GM21447 (cell line): ENCODE data around the gene UGT2A3.
"Not testable (repeated sequence)": the region's sequence is repeated elsewhere in the genome, so short reads cannot be mapped to it uniquely, and the experiment has no call there.

Experiments used
- ATAC-seq: cut with Tn5 transposase; IDR thresholded peaks from one replicate; pipeline ENCODE4 v1.9.1; 2021; ENCODE audit not compliant: unreplicated experiment

The UGT2A3 gene

GRCh38 chr4:68951078-68951805 is at the start of gene UGT2A3:
Gene UGT2A3 (minus strand): TSS chr4:68951804. CDS start chr4:68951760, 44 bp downstream.
- no peak for ATAC-seq

- ATAC-seq: no peak
Observed at GRCh38 chr4:68997040-68997439, 45.4 kb upstream of the UGT2A3 start.

- no peak for ATAC-seq
Observed at GRCh38 chr4:68995292-68995691, 43.7 kb upstream of the UGT2A3 start.

- peak; percentile 91 for ATAC-seq
Observed at GRCh38 chr4:68987007-68987406, 35.4 kb upstream of the UGT2A3 start.

GRCh38 chr4:68985442-68985841 is 33.8 kb upstream of the UGT2A3 start:
- no peak for ATAC-seq

- ATAC-seq: no peak
Observed at GRCh38 chr4:68984947-68985346, 33.3 kb upstream of the UGT2A3 start.

- ATAC-seq: no peak
Observed at GRCh38 chr4:68963374-68963773, 11.8 kb upstream of the UGT2A3 start.

GRCh38 chr4:68962868-68963267 is 11.3 kb upstream of the UGT2A3 start:
- ATAC-seq: no peak

DNA sequence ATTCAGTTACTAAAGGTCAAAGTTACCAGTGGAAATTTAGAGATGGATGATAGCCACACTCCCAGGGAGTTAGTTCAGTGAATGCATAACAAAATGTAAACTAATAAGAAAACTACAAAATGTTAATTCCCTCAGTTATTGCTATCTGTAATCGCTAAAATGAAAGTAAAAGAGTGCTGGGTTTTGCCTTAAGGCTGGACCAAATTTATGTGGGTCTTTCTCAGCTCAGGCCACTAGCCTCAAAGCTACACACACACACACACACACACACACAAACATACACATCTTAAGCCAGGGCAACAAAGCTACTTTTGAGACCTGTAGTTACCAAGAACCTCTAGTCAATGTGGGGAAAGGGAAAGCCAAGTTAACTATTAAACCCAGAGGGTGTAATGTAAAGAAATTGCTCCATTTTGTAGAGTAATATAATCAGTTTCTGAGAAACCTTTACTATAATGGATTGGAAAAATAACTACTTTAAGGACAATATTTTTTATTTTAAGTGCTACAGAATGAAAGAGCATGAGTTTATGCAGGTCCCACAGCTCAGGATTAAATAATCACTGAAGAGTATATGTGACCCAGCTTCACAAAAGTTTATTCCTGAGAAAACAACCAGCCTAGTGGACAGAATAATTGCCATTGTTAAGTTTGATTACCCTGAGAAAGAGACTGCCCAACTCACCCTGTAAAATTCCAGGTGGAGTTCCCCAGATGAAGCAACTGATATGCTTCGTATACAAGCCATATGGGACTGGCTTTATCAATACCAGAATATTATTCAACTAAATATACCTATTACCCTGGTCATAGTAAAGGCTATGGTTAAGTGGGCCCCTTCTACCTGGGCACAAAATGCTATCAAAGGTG is 8.9 kb upstream of the UGT2A3 start:
- ATAC-seq: no peak

DNA sequence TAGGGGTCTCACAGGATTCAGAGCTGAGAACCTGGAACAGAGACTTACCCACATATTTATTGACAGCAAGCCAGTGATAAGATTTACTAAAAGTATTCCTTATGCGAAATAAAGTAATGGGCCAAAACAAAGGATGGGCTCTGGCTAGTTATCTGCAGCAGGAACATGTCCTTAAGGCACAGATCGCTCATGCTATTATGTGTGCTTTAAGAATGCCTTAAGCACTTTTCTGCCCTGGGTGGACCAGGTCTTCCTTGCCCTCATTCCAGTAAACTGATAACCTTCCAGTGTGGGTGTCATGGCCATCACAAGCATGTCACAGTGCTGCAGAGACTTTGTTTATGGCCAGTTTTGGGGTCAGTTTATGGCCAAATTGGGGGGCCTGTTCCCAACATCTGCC is 7.5 kb upstream of the UGT2A3 start:
- not testable (repeated sequence) for ATAC-seq

DNA sequence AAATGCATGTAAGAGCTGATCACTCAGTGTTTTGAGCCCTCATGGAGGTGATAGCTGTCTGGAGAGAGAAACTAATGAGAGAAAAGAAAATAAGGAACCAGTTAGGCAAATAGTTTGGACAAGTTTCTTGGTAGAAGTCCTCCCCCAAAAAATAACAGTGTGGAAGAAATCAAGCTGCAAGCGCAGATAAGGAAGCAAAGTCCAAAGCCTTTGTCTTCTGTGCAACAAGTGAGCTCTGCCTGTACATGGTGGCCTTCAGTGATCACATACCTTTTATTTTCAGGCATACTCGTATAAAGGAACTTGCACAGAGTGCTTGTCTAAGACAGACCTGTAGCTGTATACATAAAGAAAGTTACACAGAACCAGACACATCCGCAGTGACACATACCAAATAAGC is 2.5 kb upstream of the UGT2A3 start:
- no peak for ATAC-seq

DNA sequence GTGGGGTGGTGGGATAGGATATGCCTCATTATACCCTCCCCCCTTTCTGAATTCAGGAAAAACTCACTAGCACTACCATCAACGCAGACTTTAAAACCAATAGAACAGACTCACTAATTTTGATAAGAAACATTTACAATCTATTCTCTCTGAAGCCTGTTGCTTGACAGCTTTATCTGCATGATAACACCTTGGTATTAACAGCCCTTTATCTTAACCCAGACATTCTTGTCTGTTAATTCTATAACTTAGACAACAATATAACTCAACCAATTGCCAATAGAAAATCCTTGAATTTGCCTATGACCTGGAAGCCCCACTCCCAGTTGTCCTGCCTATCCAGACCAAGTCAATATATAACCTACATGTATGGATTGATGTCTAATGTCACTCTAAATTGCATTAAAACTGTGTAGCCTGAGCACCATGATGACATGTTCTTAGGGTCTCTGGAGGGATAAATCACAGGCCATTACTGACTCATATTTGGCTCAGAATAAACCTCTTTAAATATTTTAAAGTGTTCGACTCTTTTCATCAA is 1.5 kb upstream of the UGT2A3 start:
- ATAC-seq: no peak

DNA sequence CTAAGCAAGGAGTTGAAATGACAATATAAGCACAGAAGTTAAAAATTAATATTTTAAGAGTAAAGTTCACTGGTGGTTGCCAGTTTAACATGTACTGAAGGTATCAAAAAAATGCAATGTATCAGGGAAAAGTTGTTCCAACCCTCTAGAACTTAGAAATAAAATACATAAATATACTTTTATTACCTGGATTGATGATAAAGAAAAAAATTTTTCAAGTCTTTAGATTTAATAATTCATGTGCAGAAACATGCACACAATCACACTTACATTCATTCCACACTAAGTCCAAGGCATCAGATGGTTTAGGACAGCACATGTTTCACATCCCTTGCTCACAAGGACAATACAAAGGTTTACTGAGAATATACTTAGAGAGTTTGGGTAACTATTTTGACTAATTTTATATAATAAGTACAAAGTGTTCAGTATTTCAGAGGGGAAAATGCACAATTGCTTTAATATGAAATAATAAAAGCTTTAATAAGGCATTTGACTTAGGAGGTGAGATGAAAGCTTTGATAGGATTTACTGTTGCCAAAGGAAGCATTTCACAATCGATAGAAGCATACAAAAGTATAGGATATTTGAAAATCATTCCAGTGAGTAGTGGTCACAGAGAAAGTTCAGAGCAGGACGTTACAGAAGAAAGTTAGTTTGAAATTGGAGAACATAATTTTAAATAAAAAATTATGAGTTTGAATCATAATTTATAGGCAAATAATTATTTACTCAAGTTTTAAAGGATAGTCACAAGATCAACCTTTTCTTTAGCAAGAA is 392 bp upstream of the UGT2A3 start:
- no peak for ATAC-seq

DNA sequence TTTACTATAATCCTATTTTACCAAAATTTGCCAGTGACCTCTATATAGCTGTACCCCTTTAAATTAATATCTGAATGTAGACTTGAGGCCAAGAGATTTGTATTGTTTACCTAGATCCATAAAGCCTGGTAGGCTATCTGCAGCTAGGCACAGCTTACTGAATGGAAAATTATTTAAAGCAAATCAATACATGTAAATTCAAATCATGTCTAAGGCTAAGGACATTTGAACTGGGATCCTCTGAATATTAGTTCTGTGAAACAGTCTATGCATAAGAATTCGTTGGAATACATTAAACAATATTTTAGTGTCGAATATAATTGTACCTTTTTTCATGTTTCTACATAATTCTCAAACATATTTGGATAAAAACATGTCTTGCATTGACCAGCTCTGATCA is 1.6 kb downstream of the UGT2A3 start:
- no peak for ATAC-seq

- no peak for ATAC-seq
Observed at GRCh38 chr4:68948985-68949384, 2.6 kb downstream of the UGT2A3 start.

DNA sequence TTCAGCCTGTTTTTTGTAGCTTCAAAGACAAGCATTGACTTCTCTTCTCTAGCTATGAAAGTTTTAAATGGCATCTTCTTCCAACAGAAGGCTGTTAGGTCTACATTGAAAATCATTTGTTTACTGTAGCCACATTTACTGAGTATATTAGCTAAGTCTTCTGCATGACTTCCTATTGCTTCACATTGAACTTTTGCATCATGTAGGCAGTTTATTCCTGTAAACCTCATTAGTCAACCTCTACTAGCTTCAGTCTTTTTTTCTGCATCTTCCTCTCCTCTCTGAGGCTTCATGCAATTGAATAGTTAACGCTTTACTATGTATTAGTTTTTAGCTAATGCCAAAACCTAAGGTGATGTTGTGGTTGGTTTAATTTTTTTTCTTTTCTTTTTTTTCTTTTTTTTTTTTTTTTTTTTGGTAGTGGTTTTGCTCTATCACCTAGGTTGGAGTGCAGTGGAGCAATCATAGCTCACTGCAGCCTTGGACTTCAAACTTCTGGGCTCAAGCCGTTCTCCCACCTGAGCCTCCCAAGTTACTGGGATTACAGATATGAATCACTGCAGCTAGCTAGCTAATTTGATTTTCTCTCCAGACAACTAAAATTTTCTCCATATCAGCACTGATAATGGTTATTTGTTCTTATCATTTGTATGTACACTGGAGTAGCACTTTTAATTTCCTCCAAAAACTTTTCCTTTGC is 3.4 kb downstream of the UGT2A3 start:
- ATAC-seq: no peak

DNA sequence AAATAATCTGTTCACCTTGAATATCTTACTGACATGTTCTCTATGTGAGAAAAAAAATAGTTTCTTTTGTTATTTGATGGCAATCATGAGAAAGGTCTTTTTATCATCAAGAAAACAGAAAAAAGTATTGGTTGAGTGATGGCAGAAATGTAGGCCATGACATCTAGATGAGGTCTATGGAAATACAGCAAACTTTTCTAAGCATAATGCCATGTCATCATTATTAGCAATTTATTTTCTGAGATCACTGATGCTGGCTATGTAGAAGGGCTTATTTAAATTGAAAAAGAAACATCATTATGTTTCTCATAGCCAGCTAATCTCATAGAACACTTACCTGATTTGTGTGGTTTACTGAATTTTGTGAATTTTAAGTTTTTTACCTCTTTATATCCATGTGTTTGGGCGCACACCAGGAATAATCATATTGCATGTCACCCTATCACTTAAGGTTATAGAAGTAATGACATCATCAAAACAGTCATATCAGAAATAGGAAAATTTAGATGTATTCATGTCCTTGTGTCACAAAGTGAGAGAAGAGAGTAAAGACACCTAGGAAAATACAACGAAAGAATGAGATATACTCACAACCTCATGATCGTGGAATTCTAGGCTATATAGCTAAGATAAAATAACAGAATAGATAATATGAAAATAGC is 22.4 kb downstream of the UGT2A3 start:
- ATAC-seq: no peak

- ATAC-seq: no peak
Observed at GRCh38 chr4:68927165-68927564, 24.4 kb downstream of the UGT2A3 start.

DNA sequence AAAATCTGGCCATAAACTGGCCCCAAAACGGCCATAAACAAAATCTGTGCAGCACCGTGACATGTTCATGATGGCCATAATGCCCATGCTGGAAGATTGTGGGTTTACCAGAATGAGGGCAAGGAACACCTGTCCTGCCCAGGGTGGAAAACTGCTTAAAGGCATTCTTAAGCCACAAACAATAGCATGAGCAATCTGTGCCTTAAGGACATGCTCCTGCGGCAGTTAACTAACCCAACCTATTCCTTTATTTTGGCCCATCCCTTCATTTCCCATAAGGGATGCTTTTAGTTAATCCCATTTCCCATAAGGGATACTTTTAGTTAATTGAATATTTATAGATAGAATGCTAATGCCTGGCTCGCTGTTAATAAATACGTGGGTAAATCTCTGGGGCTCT is 29.4 kb downstream of the UGT2A3 start:
- ATAC-seq: not testable (repeated sequence)

DNA sequence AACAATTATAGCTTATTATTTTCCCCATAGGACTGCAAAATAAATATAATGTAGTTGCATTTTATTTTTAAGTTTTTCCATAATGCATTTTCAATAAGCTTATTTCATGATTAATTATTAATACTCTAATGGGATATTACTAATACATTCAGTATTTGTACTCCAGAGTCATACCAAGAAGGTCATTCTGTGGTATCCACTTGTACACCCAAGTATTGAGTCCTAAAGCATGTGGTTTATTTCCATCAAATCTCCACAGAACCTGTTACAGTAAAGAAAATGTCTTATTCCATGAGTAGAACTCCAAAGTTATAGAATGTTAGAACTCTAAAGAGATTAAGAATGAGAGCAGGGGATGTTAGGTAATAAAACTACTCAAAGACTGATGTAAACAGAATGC is 30.6 kb downstream of the UGT2A3 start:
- ATAC-seq: no peak
